ENCODE data around the gene JPT1.
"Not testable (repeated sequence)": the region's sequence is repeated elsewhere in the genome, so short reads cannot be mapped to it uniquely, and the experiment has no call there.

Gene JPT1

GRCh38 chr17:75154195-75155106, at the start of gene JPT1:
Gene JPT1, minus strand, starts transcription at chr17:75154512. Its CDS starts 115 bp downstream, at chr17:75154397.
- peak; percentile 98 for DNase-seq

- DNase-seq = no peak
These were observed 45.7 kb upstream of the JPT1 start for GRCh38 chr17:75199886-75200618.

GRCh38 chr17:75194879-75195278, 40.6 kb upstream of the JPT1 start:
- DNase-seq = no peak

GRCh38 chr17:75191584-75191983, 37.3 kb upstream of the JPT1 start:
- DNase-seq = no peak

GRCh38 chr17:75188614-75189013, 34.3 kb upstream of the JPT1 start:
- no peak for DNase-seq

- DNase-seq = no peak
These were observed 29.9 kb upstream of the JPT1 start for GRCh38 chr17:75183999-75184884.

- DNase-seq = peak; percentile 95
These were observed 28.5 kb upstream of the JPT1 start, which contains the start of gene SUMO2 for GRCh38 chr17:75182569-75183436. Gene SUMO2, minus strand, starts transcription at chr17:75182959. Its CDS starts 125 bp downstream, at chr17:75182834.

GRCh38 chr17:75182319-75182568, 27.9 kb upstream of the JPT1 start:
- no peak for DNase-seq

- no peak for DNase-seq
These were observed 27.5 kb upstream of the JPT1 start for GRCh38 chr17:75181608-75182318.

- DNase-seq = no peak
These were observed 26.8 kb upstream of the JPT1 start for GRCh38 chr17:75181110-75181509.

GRCh38 chr17:75178453-75178852, 24.1 kb upstream of the JPT1 start:
- DNase-seq = no peak

GRCh38 chr17:75176625-75177024, 22.3 kb upstream of the JPT1 start:
- no peak for DNase-seq

GRCh38 chr17:75174996-75175395, 20.7 kb upstream of the JPT1 start:
- no peak for DNase-seq

- DNase-seq = no peak
These were observed 19.2 kb upstream of the JPT1 start for GRCh38 chr17:75173526-75173925.

- no peak for DNase-seq
These were observed 14.7 kb upstream of the JPT1 start for GRCh38 chr17:75168998-75169397.

GRCh38 chr17:75164606-75165005, 10.3 kb upstream of the JPT1 start:
- DNase-seq = not testable (repeated sequence)

GRCh38 chr17:75163074-75163473, 8.8 kb upstream of the JPT1 start:
- DNase-seq = no peak

- DNase-seq = no peak
These were observed 5.9 kb upstream of the JPT1 start for GRCh38 chr17:75160211-75160610.

GRCh38 chr17:75159196-75160031, 5.1 kb upstream of the JPT1 start:
- DNase-seq = no peak

GRCh38 chr17:75158480-75158879, 4.2 kb upstream of the JPT1 start:
- not testable (repeated sequence) for DNase-seq

GRCh38 chr17:75155191-75155601, 884 bp upstream of the JPT1 start:
- no peak for DNase-seq

Data from GDM1 (cell line).